SK-N-MC (cell line): ENCODE measurements around the gene CYP19A1.
"Not testable (repeated sequence)": the region's sequence is repeated elsewhere in the genome, so short reads cannot be mapped to it uniquely, and the experiment has no call there.

ENCODE experiments used
- DNase-seq: peaks from one replicate; pipeline ENCODE4 v3.0.0-alpha.2; 2011; ENCODE audit warnings: low read depth, low spot score
- H3K27ac ChIP-seq: fragments of 200-600 bp; sonication (generic); 2 replicates; pipeline ENCODE4 v1.5.1; 2016; ENCODE audit warnings: mixed run types
- H3K36me3 ChIP-seq: fragments of 200-600 bp; sonication (generic); 2 replicates; pipeline ENCODE4 v1.6.1; 2017; ENCODE audit warnings: antibody characterized with exemption, low read length, mixed read lengths; ENCODE audit not compliant: insufficient read depth
- H3K4me3 ChIP-seq: fragments of 200-600 bp; sonication (generic); 2 replicates; pipeline ENCODE4 v1.5.1; 2016
- H3K9ac ChIP-seq: fragments of 200-600 bp; sonication (generic); 2 replicates; pipeline ENCODE4 v1.8.0; 2017; ENCODE audit warnings: mixed run types, mixed read lengths; ENCODE audit not compliant: insufficient read length
- H3K9me3 ChIP-seq: fragments of 200-600 bp; sonication (generic); 2 replicates; pipeline ENCODE4 v1.6.1; 2017; ENCODE audit warnings: low read depth, mild to moderate bottlenecking, antibody characterized with exemption, low read length, moderate library complexity, mixed read lengths
- EZH2 ChIP-seq: fragments of 200-600 bp; sonication (generic); IDR thresholded peaks from one replicate; pipeline ENCODE4 v1.6.1; 2017; ENCODE audit warnings: antibody characterized with exemption
- FOXP2 ChIP-seq: optimal IDR thresholded peaks from 2 replicates; pipeline ENCODE3; 2011; ENCODE audit warnings: mild to moderate bottlenecking, moderate library complexity; ENCODE audit not compliant: insufficient read depth; ENCODE audit errors: extremely low read length, control extremely low read depth
- POLR2AphosphoS5 ChIP-seq: IDR thresholded peaks from 2 replicates; pipeline ENCODE4 v1.6.1; 2012; ENCODE audit warnings: mild to moderate bottlenecking, low read depth, low read length, borderline replicate concordance

CYP19A1 gene

GRCh38 chr15:51283026-51283425 lies 55.4 kb downstream of the CYP19A1 start:
- Histone ChIP-seq H3K9ac (no peak overlapping the region), H3K4me3 (no peak overlapping the region), H3K9me3 (no peaks in the 10 kb centered on the region), H3K36me3 (no peaks in the 10 kb centered on the region), H3K27ac (no peak overlapping the region)
- no peak for TF ChIP-seq EZH2
- no peak for TF ChIP-seq POLR2AphosphoS5
- TF ChIP-seq FOXP2, result no peak
- no peak for DNase-seq

GRCh38 chr15:51282241-51282640 lies 56.2 kb downstream of the CYP19A1 start:
- H3K9me3 ChIP-seq, DNase-seq, H3K4me3 ChIP-seq, H3K9ac ChIP-seq, H3K36me3 ChIP-seq, H3K27ac ChIP-seq: not testable (repeated sequence)

- no peak for DNase-seq
- TF ChIP-seq POLR2AphosphoS5 (no peak), EZH2 (no peak), FOXP2 (no peak)
- no peak overlapping the region for H3K9ac ChIP-seq
- H3K27ac ChIP-seq, result no peak overlapping the region
- H3K4me3 ChIP-seq, result no peak overlapping the region
- no peaks in the 10 kb centered on the region for H3K9me3 ChIP-seq
- H3K36me3 ChIP-seq, result no peaks in the 10 kb centered on the region
Observed at GRCh38 chr15:51281368-51281967, 56.9 kb downstream of the CYP19A1 start.

GRCh38 chr15:51280838-51281237 lies 57.6 kb downstream of the CYP19A1 start:
- DNase-seq, result no peak
- no peak for TF ChIP-seq EZH2
- TF ChIP-seq POLR2AphosphoS5, result no peak
- TF ChIP-seq FOXP2, result no peak
- no peak overlapping the region for H3K4me3 ChIP-seq
- no peak overlapping the region for H3K9ac ChIP-seq
- no peaks in the 10 kb centered on the region for H3K36me3 ChIP-seq
- H3K9me3 ChIP-seq, result no peaks in the 10 kb centered on the region
- H3K27ac ChIP-seq, result no peak overlapping the region

- DNase-seq, result no peak
- Histone ChIP-seq H3K9me3 (no peaks in the 10 kb centered on the region), H3K27ac (no peak overlapping the region), H3K9ac (no peak overlapping the region), H3K36me3 (no peaks in the 10 kb centered on the region), H3K4me3 (no peak overlapping the region)
- TF ChIP-seq FOXP2, result no peak
- TF ChIP-seq POLR2AphosphoS5, result no peak
- no peak for TF ChIP-seq EZH2
Observed at GRCh38 chr15:51279391-51279790, 59.0 kb downstream of the CYP19A1 start.

GRCh38 chr15:51277101-51277500 lies 61.3 kb downstream of the CYP19A1 start:
- Histone ChIP-seq H3K36me3 (no peaks in the 10 kb centered on the region), H3K4me3 (no peak overlapping the region), H3K27ac (no peak overlapping the region), H3K9ac (no peak overlapping the region), H3K9me3 (no peaks in the 10 kb centered on the region)
- DNase-seq, result no peak
- TF ChIP-seq POLR2AphosphoS5, result no peak
- TF ChIP-seq EZH2, result no peak
- no peak for TF ChIP-seq FOXP2

GRCh38 chr15:51274956-51275355 lies 63.4 kb downstream of the CYP19A1 start:
- no peaks in the 10 kb centered on the region for H3K36me3 ChIP-seq
- H3K27ac ChIP-seq, result no peak overlapping the region
- no peak for DNase-seq
- no peak overlapping the region for H3K9ac ChIP-seq
- no peak overlapping the region for H3K4me3 ChIP-seq
- TF ChIP-seq POLR2AphosphoS5 (no peak), EZH2 (no peak), FOXP2 (no peak)
- no peaks in the 10 kb centered on the region for H3K9me3 ChIP-seq

- no peak overlapping the region for H3K9ac ChIP-seq
- no peaks in the 10 kb centered on the region for H3K36me3 ChIP-seq
- TF ChIP-seq FOXP2, result no peak
- TF ChIP-seq EZH2, result no peak
- no peak for TF ChIP-seq POLR2AphosphoS5
- DNase-seq, result no peak
- H3K9me3 ChIP-seq, result no peaks in the 10 kb centered on the region
- no peak overlapping the region for H3K27ac ChIP-seq
- H3K4me3 ChIP-seq, result no peak overlapping the region
Observed at GRCh38 chr15:51270706-51271105, 67.7 kb downstream of the CYP19A1 start.

- Histone ChIP-seq H3K9me3 (no peaks in the 10 kb centered on the region), H3K27ac (no peak overlapping the region), H3K36me3 (no peaks in the 10 kb centered on the region), H3K4me3 (no peak overlapping the region), H3K9ac (no peak overlapping the region)
- TF ChIP-seq POLR2AphosphoS5, result no peak
- TF ChIP-seq EZH2, result no peak
- no peak for DNase-seq
Observed at GRCh38 chr15:51269496-51269895, 68.9 kb downstream of the CYP19A1 start.
